ENCODE measurements around the gene SNX25.

SNX25 gene

GRCh38 chr4:185296665-185297460 is 87.5 kb downstream of the SNX25 start:
- no peak overlapping the region for H3K4me3 ChIP-seq (replicated peaks in 1 of 2; ENCODE audit: low read depth in 2 of 2, low read length in 2 of 2)
- DNase-seq (ENCODE audit: low read depth in 2 of 2): no peak
- no peak for TF ChIP-seq CTCF (IDR thresholded peaks at IDR 0.05; ENCODE audit: low read depth, low read length)

- TF ChIP-seq CTCF (IDR thresholded peaks at IDR 0.05; ENCODE audit: low read depth, low read length): no peak
- H3K4me3 ChIP-seq (replicated peaks in 1 of 2; ENCODE audit: low read depth in 2 of 2, low read length in 2 of 2): no peak overlapping the region
- no peak for DNase-seq (ENCODE audit: low read depth in 2 of 2)
These were observed 89.5 kb downstream of the SNX25 start for GRCh38 chr4:185298728-185299430.

GRCh38 chr4:185304541-185304940 is 95.1 kb downstream of the SNX25 start:
- H3K4me3 ChIP-seq (replicated peaks in 1 of 2; ENCODE audit: low read depth in 2 of 2, low read length in 2 of 2): no peak overlapping the region
- DNase-seq (ENCODE audit: low read depth in 2 of 2): no peak
- no peak for TF ChIP-seq CTCF (IDR thresholded peaks at IDR 0.05; ENCODE audit: low read depth, low read length)

- no peak overlapping the region for H3K4me3 ChIP-seq (replicated peaks in 1 of 2; ENCODE audit: low read depth in 2 of 2, low read length in 2 of 2)
- peak; percentile 61 for TF ChIP-seq CTCF (IDR thresholded peaks at IDR 0.05; ENCODE audit: low read depth, low read length)
- peak; percentile 39 to 42 for DNase-seq (ENCODE audit: low read depth in 2 of 2)
These were observed 95.7 kb downstream of the SNX25 start for GRCh38 chr4:185304944-185305690.

GRCh38 chr4:185305979-185306442 is 96.6 kb downstream of the SNX25 start:
- H3K4me3 ChIP-seq (replicated peaks in 1 of 2; ENCODE audit: low read depth in 2 of 2, low read length in 2 of 2): no peak overlapping the region
- no peak for TF ChIP-seq CTCF (IDR thresholded peaks at IDR 0.05; ENCODE audit: low read depth, low read length)
- DNase-seq (ENCODE audit: low read depth in 2 of 2): peak; percentile 80 to 94

GRCh38 chr4:185307136-185307950 is 97.9 kb downstream of the SNX25 start:
- no peak overlapping the region for H3K4me3 ChIP-seq (replicated peaks in 1 of 2; ENCODE audit: low read depth in 2 of 2, low read length in 2 of 2)
- no peak for DNase-seq (ENCODE audit: low read depth in 2 of 2)
- no peak for TF ChIP-seq CTCF (IDR thresholded peaks at IDR 0.05; ENCODE audit: low read depth, low read length)
